GM12892 (cell line): ENCODE measurements around the gene GSTCD.

Experiments used
- POLR2AphosphoS5 ChIP-seq: IDR thresholded peaks from 2 replicates; pipeline ENCODE4 v1.6.1; 2011; ENCODE audit warnings: low read depth, low read length, control low read depth
- TAF1 ChIP-seq: IDR thresholded peaks from 2 replicates; pipeline ENCODE4 v1.6.1; 2011; ENCODE audit warnings: low read depth, mild to moderate bottlenecking, control low read depth, low read length, borderline replicate concordance

GRCh38 chr4:105755375-105755774 lies 46.8 kb downstream of the GSTCD start:
- TF ChIP-seq TAF1 (no peak), POLR2AphosphoS5 (no peak)
